Measurements from ENCODE around the gene SNORC.
"Not testable (repeated sequence)": the region's sequence is repeated elsewhere in the genome, so short reads cannot be mapped to it uniquely, and the experiment has no call there.

The SNORC gene

DNA sequence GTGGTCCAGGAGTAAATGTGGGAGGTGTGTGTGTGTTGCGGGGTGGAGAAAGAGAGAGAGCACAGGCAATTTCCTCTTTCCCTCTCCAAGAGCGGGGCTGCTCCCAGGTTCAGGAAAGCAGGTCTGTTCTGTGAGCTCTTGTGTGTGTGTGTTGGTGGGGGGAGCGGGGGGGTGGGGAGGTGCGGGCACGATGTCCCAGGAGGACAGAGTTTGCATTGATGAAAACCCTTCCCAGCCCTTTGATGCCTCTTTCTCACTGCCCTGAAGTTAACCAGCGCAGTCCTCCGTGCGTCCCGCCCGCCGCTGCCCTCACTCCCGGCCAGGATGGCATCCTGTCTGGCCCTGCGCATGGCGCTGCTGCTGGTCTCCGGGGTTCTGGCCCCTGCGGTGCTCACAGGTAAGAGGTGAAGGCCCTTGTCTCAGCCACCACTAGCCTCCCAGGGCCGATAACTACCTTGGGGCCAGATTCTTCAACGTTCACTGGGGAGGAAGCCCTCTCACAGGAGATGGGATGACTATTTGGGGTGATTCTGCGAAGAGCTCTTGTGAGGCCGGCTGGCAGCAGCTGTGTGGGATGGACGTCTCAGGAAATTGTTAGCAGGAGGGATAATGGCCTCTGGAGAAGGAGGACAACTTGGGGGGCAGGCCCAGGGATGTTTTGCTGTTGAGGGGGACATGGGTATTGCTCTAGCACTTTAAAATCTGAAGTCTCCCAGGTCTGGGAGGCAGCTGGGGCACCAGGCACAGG lies at the start of gene SNORC:
Gene SNORC (plus strand): TSS at position 247 of the 748 bp plus-strand sequence. CDS start 78 bp downstream, at position 325.
- no peak for DNase-seq

DNA sequence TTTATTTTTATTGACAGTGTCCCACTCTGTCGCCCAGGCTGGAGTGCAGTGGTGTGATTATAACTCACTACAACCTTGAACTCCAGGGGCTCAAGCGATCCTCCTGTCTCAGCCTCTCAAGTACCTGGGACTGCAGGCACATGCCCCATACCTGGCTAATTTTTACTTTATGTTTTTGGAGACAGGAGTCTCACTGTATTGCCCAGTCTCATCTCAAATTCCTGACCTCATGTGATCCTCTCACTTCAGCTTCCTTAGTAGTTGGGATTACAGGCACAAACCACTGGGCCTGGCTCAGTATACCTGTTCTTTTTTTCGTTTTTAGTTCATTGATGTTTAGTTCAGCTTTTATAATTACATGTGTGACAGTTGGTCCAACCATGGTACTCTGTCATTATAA lies 40.1 kb upstream of the SNORC start:
- DNase-seq = no peak

DNA sequence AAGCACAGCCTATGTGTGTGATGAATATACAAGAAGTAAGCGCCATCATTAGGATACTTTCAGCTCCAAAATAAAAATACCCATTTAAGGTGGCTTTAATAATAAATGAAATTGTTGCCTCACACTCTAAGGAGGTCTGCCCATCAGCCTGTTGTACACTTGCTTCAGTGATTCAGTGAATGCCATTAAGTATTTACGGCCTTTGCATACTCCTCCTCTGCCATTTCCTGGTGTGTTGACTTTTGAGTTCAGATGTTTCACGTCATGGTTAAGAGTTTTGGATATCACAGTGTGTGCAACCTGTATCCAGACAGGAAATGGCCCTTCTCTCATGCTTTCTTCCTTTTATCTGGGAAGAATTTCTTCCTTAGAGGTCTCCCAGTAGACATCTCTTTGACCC lies 38.6 kb upstream of the SNORC start:
- no peak for DNase-seq

DNA sequence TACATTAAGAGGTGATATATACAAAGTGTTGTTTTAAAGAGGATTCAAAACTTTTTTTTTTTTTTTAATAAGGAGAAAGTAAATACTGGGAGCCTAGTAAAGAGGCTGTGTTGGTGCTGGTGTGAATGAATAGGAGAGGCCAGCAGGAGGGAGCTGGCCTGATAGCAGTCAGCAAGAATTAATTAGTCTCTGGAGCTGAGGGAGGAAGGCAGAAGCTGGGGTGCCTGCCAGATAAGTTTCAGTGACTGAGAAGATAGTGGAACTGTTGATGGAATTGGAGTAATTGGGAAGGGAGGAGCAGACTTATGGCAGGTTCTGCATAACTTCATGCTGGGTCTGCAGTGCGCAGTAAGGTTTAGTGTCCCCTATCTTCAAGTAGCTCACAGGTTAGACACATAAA lies 36.2 kb upstream of the SNORC start:
- DNase-seq = no peak

DNA sequence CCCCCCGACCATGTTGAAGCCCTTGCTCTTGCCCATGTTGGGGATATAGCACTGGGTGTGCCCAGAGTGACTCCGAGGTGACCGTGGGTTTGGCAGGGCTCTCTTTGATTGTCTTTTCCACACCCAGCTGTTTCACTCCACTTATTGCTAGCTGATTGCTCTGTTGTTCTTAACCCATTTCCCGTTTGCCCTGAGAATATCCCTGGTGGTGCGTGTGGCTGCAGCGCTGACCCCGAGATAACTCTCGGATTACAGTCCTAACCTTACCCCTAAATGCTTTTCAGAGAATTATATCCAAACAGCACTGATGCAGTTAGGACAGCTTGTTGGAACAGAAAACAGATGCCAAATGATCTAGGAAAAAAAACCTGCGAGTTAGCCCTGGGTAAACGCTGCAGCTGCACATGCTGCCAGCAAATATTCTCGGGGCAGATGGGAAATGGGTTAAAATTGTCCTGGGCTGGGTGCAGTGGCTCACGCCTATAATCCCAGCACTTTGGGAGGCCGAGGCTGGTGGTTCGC lies 34.3 kb upstream of the SNORC start:
- no peak for DNase-seq

DNA sequence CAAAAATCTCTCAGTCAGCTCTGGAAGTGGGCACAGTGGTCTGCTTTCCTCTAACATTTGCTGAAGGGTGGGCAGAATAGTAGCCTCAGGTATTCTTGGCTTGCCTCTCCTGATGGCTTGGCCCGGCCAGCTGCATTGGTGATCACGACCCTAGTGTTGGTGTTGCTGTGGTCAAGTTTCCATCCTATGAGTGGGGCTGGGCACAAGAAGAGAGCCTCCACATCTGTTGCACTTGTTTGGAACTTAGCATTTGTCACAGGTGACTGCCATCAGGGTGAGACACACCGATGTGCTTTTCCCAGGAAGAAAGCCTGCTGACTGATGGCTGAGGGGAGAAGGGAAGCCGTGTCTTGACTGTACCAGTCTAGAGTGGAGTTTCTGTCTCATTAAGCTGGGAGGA lies 33.1 kb upstream of the SNORC start:
- no peak for DNase-seq

DNA sequence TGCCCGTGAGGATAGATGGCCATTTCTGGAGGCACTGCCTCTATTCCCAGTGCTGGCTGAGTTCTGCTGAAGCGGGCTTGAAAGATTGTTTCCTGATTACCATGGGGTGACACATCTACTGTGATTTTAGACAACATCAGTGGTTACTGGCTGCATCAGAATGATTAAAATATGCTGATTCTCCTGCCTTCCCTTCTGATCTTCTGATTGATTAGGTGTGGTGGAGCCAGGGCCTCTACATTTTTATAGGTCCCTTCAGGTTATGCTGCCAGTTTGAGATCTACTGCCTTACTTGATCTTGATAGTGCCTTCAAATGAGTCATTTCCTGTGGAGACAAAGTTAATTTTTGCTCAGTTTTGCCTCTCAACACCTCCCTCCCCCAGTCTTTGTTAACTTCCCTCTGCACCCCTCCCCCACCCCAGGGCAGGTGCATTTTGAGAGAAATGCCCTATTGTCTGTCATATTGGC lies 31.6 kb upstream of the SNORC start:
- DNase-seq = no peak

DNA sequence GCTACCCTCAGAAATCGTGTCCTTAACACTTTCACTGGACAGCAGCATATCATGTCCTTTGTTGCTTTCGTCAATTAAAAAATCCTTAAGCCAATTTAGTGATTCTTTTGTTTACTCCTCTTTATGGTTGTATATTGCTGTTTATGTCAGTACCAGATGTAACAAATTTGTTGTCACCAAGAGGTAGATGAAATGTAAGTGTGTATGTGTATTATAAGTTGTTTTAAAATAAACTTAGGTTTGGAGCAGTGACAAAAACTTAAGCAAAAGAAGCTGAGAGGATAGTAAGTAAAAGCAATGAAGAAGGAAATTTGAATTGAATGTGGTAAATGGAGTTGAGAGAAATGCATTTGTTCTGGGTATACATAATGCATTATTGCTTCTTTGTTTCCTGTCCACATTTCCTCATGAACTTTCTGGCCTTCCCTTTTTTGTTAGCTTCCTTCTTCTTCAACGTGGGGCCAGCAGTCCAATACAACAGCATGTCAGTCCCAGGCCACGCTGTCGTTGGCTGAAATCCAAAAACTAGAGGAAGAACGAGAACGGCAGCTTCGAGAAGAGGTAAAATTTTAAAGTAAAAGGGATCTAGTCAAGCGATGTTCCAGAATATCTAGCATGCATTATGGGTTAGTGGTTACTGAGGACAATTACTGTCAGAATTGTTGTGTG lies 30.5 kb upstream of the SNORC start:
- DNase-seq = no peak

DNA sequence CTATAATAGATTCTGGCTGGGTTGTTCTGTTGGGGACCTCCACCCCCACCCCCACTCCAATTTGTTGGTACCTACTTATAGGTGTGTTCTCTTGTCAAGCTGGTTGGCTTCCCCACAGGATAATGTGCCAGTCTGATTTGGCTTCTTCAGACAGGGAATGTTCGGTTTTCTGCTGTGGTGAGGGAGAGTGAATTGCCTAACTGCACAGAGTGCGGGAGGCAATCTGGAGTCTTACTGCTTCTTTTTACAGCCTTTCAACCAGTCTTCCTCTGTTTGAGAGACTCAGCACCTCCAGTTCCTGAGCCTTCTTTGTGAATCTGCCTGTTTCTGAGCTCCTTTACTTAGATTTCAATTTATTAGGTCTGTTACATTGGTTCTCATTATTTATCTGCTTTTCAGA lies 27.4 kb upstream of the SNORC start:
- no peak for DNase-seq

DNA sequence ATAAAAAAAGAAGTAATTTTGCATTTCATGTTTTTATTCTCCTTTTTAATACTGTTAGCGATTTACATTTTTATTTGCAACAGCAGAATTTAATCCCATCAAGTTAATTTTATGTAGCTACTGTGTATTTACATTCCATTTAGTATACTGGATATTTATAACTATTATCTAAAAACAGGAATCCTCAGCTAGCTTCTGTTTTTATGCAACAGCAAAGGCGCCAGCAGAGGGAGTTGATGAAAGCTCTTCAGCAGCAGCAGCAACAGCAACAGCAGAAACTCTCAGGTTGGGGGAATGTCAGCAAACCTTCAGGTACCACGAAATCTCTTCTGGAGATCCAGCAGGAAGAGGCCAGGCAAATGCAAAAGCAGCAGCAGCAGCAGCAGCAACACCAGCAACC lies 26.2 kb upstream of the SNORC start:
- DNase-seq = no peak

DNA sequence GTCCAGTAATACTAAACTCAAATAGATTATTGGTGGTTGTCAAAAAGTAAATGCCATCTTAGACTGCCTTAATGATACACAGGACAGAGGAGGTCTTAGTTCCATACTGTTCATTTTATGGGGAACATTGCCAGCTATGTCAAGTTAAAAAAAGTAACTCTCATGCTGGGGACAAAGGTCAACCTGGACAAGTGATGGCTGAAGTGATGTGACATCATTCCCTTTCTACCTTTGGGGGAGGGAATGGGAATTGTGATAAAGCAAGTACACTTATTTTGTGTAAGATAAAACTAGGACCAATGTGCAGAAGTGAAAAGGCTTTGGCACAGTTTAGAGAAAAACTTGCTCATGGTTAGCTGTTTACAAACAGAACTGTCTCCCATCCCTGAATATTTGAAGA lies 24.0 kb upstream of the SNORC start:
- DNase-seq = no peak

DNA sequence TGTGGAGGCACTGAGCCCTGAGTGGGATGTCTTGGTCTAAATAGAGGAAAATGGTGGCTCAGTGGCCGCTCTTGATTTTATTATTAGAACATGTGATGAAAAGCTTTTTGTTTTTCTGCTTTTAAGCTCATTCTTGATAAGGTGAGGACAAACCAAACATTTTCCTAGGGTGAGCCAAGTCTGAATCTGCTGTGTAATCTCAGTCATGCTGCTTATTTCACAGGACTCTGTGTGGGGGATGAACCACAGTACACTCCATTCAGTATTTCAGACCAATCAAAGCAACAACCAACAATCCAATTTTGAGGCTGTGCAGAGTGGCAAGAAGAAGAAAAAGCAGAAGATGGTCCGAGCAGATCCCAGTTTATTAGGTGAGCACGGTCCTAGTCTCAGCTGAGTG lies 20.0 kb upstream of the SNORC start:
- no peak for DNase-seq

DNA sequence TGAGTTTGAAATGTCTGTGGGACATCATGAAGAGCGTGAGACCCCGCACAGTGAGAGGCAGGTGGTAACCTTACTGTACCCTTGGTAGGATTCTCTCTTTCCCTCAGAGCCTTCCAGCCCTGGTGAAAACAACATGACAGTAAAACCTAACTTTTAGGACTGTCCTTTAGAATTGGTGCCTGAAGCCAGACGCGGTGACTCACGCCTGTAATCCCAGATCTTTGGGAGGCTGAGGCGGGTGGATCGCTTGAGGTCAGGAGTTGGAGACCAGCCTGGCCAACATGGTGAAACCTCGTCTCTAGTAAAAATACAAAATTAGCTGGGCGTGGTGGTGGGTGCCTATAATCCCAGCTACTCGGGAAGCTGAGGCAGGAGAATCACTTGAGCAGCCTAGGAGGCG lies 18.0 kb upstream of the SNORC start:
- not testable (repeated sequence) for DNase-seq

DNA sequence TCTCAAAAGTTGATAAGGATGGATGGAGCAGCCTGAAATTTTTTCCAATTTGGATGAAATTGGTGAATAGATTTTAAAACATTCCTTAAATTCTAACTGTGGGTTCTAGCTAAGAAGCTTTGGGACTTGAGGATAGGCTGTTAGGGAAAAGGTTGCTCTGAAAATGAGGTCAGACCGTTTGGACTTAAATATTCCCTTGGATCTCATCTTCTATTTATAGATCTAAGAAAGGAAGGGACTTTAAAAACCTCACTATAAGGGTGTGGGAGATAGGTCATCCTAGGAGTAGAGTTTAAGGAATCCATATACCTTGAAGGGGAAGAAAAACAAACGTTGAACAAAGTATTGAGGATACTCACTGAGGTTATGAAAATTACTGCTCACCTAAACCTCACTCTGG lies 17.4 kb upstream of the SNORC start:
- DNase-seq = no peak

DNA sequence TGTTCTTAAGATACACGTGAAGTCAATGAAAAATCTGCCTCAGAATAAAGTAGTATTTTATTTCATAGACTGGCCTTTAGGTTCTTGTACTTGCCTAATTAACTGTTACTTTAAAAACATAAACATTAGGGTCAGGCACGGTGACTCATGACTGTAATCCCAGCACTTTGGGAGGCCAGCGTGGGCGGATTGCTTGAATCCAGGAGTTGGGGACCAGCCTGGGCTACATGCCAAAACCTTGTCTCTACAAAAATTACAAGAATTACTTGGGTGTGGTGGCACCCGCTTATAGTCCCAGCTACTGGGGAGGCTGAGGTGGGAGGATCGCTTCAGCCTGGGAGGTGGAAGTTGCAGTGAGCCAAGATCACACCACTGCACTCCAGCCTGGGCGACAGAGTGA lies 16.0 kb upstream of the SNORC start:
- no peak for DNase-seq

DNA sequence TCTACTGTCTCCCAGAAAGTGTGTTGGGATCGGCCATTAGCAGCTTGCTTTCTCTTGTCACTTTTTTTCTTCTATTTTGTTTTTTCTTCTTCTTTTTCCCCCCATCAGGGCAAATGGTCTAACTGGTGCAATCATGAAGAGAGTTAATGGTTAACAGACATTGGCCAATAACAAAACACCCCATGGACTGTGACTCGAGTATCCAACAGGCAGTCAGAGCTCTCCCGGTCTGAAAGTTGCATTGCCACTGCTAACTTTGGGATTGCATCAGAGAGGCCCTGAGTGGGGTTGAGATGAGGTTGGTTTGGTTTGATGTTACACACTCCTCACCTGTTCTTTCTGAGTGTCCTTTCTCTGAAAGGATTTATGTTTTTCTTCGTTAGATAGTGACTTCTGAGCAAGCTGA lies 12.9 kb upstream of the SNORC start:
- no peak for DNase-seq

DNA sequence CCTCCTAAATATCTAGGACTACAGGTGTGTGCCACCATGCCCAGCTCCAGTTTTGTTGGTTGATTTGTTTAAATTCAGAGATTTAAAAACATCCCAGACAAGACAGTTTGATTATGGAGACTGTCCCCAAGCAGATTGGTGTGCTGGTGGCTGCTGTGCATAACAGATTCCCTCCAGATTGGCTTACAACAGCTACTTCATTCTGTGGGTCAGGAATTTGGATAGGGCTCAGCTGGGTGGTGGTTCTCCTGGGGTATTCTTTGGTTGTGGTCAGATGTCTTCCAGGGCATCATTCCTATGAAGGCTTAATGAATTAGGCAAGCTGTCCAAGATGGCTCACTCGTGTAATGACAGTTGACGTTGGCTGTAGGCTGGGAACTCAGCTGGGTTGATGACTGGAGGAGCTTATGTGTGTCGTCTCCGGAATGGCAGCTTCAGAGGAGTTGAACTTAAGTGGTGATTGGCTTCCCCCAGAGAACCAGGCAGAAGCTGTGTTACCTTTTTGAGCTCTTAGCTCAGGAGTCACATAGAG lies 10.6 kb upstream of the SNORC start:
- no peak for DNase-seq

DNA sequence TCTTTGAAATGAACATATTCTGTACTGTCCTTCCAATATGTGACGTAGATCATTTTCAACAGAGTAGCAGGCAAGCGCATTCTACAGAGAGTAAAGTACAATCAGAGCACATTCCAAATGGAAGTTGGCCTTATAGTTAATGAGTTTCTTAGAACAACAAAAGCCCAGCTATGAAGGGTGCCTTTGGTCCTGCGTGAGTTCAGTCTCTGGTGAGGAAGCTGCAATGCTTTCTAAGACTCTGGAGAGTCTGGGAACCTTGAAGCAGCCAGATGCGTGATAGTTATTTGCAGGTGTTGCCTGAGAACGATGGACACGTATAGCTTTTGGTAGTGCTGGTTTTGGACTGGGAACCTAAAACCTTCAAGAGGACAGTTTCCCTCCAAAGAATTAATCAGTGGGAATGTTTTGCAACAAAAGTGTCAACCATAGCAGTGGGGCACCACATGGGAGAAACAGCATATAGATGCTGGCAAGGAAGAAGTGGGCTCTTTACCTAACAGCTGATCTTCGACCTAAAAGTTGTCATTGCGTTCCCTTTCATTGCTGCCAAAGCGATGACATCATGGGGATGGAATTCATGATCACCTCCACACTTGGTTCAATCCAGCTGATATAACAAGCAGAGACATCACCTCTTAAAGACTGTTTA lies 9.3 kb upstream of the SNORC start:
- no peak for DNase-seq

DNA sequence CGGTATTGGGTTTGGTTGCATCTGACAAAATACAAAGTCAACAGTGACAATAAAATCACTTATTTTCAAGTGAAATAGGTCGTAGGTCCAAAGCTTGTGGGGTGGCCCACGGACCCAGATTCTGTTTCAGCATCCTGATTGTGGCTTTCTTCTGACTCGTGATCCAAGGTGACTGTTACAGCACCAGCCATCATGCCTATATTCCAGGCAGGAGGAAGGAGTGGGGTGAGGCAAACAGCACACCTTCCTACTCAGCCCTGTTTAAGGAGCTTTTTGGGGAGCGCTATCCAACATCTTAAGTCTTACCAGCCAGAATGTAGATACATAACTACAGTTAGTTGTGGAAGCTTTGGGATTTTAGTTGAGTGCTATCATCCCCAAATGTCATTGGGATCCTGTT lies 8.7 kb upstream of the SNORC start:
- no peak for DNase-seq

DNA sequence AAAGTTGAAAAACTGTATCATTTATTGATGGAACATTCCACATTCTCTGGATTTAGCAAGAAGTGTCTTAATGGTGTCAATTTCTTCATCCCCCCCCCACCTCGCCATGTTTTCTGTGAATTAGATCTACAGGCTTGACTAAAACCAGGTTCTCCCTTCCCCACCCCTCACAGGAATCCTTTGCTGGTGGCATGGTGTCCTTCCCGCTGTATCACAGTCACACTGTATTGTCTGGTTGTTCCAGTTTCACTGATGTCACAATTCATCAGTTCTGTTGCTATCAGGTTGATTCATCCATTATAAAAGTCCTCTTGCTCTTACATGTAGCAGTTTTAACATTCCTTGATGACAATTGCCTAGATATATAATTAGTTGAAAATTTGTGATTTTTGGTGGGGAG lies 6.1 kb upstream of the SNORC start:
- no peak for DNase-seq

DNA sequence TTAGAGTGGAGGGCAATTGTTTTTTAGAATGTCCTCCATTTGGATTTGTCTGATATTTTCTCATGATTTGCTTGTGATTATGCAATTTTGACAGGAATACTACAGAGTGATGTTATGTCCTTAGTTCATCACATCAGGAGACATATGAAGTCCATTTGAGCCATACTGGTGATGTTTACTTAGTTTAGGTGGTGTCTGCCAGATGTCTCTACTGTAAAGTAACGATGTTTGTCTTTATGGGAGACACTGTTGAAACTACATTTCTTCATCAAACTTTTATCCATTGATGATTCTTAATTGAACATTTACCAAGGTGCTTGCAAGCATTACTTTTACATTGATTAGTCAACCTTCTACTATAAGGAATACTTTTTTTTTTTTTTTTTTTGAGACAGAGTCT lies 4.9 kb upstream of the SNORC start:
- DNase-seq = no peak

DNA sequence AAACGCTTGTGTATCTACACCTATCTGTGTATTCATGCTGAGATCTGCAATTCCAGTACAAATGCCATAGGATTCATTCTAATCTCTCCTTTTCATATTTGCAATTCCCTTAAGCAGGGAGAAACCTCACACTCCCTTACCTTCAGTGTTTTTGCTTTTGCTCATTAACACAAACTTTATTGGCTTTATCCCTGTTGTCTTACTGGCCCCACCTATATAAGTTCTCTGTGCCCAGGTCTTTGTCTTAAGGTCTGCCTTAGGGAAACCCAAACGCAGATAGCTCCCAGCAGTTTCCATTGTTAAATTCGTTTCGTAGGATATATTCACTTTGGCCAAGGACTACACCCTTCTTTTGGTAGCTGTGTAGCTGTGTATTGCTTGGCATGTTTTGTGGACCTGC lies 4.0 kb upstream of the SNORC start:
- no peak for DNase-seq

DNA sequence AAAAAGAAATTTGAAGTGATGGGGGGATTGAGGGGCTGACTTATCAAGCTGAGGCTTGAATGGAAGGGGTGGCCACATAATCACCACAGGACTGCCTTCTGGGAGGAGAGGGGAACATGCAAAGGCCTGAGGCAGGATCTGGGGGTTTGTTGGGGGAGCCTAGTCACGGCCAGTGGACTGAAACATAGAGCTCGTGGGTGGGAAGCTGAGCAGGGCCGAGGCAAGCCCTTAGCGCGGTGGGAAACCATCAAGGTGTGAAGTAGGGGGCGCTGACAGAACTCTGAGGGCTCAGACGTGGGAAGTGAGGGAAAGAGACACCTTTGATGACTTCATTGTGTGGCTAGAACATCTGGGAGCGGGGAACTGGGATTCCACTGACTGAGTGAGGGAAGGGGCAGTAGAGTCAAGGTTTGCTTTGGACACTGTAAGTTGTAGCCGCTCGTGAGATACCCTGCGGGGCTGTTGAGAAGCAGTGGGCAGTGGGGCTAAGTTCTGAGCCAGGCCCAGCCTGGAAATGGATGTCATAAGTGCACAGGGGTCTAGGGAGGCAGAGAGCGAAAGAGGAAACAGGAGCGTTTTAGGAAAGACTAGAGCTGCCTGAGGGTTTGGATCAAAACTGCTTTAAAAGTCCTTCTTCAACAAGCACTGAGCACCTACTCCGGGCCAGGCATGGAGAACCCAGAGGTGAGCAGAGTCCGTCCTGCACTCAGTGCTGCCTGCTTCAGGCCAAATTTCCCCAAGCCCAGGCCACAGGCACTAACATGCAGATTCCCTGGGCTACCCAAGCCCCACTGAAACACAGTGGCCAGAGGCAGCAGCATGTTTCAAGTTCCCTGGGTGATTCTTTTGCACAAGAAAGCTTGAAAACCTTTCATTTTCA lies 686 bp upstream of the SNORC start:
- no peak for DNase-seq

Measured in NCI-H1048 (cell line).